MG63 (cell line): ENCODE measurements around the gene CCL7. TPM values are rescaled to one million over a fixed set of nuclear protein-coding genes. Genes with fewer than 3 reads are reported as not detected.

Source experiments
- DNase-seq: peaks from one replicate; pipeline ENCODE4 v3.0.0-alpha.2; 2020
- H3K27me3 ChIP-seq: fragments of 250-450 bp; sonication (Bioruptor Pico); 2 replicates; pipeline ENCODE4 v1.5.1; 2020; ENCODE audit warnings: mild to moderate bottlenecking, moderate library complexity
- H3K36me3 ChIP-seq: fragments of 250-450 bp; sonication (Bioruptor Pico); 2 replicates; pipeline ENCODE4 v1.5.1; 2020; ENCODE audit warnings: mild to moderate bottlenecking, moderate library complexity
- H3K4me3 ChIP-seq: fragments of 250-450 bp; sonication (Bioruptor Pico); 2 replicates; pipeline ENCODE4 v1.5.1; 2020; ENCODE audit warnings: mild to moderate bottlenecking, moderate library complexity
- H3K9me3 ChIP-seq: fragments of 250-450 bp; sonication (Bioruptor Pico); 2 replicates; pipeline ENCODE4 v1.5.1; 2020; ENCODE audit warnings: mild to moderate bottlenecking, moderate library complexity
- total RNA-seq: library from RNA; depleted of rRNA; stranded (reverse); fragments of >200 nt; shearing (Covaris generic); gene quantifications from 2 replicates; pipeline ENCODE4 v1.2.3, GENCODE V29; 2014; ENCODE audit warnings: low replicate concordance; rRNA removed

CCL7 gene
- total RNA-seq, 1 experiment from 2014 or later, result not detected

DNA sequence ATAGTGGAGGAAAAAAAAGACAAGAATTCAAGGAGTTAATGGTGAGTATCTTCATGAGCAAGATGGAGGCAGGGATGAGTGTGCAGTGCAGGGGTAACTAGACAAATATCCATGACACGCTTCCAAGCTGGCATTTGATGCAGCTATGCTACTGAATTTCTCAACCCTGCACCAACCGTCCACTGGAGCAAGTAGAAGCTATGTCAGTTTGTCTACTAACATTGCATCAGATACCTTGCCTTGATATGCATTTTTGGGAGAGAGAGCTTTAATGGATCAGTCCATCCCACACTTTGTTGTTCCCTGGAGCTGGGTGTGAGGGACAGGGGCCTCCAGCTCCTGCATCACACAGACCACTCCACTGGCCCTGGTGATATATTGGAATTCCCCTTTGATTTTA lies 32.0 kb downstream of the CCL7 start:
- no peak for DNase-seq
- Histone ChIP-seq H3K27me3 (no peaks in the 10 kb centered on the region), H3K36me3 (no peaks in the 10 kb centered on the region), H3K9me3 (no peaks in the 10 kb centered on the region), H3K4me3 (no peak overlapping the region)

DNA sequence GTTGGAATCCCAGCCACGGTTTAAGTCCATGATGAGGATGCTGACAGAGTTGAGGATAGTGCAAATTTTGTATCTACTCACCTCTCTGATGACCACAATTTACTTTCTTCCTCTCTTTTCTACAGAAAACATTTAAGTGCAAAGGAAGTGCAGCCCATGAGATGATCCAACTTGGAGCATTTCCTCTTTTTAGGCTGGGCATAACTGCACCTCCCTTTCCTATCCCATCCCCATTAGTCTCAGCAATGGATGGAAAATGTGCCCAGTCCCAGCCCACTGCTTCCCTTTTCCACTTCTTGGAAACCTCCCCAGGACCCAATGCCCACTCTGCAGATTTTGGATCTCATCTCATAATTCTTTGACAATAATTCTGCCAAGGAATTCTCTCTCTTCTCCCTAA lies 32.6 kb downstream of the CCL7 start:
- Histone ChIP-seq H3K27me3 (no peaks in the 10 kb centered on the region), H3K4me3 (no peak overlapping the region), H3K9me3 (no peaks in the 10 kb centered on the region), H3K36me3 (no peaks in the 10 kb centered on the region)
- DNase-seq, result no peak

DNA sequence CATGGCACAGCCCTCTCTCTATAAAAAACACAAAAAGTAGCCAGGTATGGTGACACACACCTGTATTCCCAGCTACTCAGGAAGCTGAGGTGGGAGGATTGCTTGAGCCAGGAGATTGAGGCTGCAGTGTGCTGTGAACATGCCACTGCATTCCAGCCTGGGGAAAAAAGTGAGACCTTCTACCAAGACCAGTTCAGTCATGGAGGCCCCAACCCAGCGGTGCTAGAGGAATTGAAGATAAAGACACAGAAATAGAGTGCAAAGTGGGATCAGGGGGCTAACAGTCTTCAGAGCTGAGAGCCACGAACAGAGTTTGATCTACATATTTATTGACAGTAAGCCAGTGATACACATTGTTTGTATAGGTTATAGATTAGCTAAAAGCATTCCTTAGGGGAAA lies 33.6 kb downstream of the CCL7 start:
- no peaks in the 10 kb centered on the region for H3K27me3 ChIP-seq
- no peak for DNase-seq
- H3K4me3 ChIP-seq, result no peak overlapping the region
- H3K9me3 ChIP-seq, result no peaks in the 10 kb centered on the region
- no peaks in the 10 kb centered on the region for H3K36me3 ChIP-seq

DNA sequence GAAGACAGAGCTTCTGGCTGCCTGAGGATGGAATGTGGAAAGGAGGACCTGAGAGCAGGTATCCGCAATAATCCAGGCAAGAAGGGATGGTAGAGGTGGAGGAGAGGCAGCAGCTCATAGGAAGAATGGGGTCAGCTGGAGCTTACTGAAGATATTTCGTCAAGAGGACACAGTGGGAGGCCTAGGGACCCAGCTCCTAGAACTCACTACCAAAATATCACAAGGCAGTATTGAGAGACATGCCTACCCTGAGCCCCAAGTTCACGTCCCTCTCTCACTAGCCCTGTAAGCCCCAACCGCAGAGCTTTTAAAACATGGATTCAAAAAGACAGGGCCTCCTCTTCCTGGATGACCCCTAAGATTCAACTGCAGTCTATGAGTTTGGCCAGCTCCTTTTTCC lies 35.0 kb downstream of the CCL7 start:
- no peaks in the 10 kb centered on the region for H3K27me3 ChIP-seq
- no peak for DNase-seq
- no peaks in the 10 kb centered on the region for H3K9me3 ChIP-seq
- no peaks in the 10 kb centered on the region for H3K36me3 ChIP-seq
- no peak overlapping the region for H3K4me3 ChIP-seq

DNA sequence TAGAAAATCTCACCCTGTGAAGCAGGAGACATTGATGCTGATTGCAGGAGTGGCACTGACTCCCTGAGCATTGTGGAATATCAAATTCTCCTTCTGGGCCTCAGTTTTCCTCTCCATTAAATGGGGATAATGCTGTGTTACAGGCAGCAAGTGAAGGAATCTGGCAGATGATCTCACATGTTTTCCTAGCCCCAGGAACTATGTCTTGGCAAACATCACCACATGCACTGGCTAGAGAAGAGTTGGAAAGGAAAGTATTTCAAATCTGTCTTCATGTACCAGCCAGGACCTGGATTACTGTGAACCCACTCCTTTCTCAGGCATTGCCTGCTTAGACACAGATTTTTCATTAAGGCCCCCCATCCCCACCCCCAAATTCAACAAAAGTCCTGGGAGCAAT lies 35.6 kb downstream of the CCL7 start:
- Histone ChIP-seq H3K36me3 (no peaks in the 10 kb centered on the region), H3K27me3 (no peaks in the 10 kb centered on the region), H3K4me3 (no peak overlapping the region), H3K9me3 (no peaks in the 10 kb centered on the region)
- no peak for DNase-seq

DNA sequence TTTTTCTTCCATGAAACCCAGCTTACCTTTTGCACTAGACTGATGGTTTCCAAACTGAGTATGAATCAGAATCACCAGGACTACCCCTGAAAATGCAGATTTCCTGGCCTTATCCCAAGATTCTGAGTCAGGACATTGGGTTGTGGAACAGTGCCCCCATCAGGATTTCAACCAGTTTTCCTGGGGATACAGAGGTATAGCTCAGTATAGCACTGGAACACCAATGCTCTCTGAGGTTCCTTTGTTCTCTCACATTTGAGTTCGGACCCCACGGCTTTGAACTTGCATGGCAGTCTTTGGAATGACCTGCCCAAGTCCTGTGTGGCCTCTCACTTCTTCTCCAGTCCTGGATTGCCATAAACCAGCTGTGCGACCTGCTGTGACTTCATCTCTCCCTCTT lies 36.4 kb downstream of the CCL7 start:
- DNase-seq, result peak; percentile 59
- Histone ChIP-seq H3K36me3 (no peaks in the 10 kb centered on the region), H3K9me3 (no peaks in the 10 kb centered on the region), H3K4me3 (no peak overlapping the region), H3K27me3 (no peaks in the 10 kb centered on the region)

DNA sequence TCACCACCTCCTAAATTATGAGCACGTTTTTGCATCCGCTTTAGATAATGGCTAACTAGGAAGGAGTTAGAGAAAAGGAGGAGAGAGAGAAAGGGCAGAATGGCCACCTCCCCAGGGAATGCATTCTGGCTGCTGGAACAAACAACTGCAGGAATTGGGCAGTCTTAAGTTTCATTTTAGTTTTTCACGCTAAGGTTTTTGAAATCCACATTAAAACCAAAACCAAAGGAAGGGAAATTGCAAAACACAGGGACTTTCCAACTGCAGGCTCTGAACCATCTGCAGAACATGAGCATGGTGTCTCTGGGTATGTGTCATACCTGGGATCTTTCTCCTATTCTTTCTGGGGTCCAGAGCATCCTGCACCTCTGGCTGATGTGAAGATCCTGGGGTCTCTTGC lies 37.1 kb downstream of the CCL7 start:
- no peak for DNase-seq
- Histone ChIP-seq H3K9me3 (no peaks in the 10 kb centered on the region), H3K36me3 (no peaks in the 10 kb centered on the region), H3K27me3 (no peaks in the 10 kb centered on the region), H3K4me3 (no peak overlapping the region)

DNA sequence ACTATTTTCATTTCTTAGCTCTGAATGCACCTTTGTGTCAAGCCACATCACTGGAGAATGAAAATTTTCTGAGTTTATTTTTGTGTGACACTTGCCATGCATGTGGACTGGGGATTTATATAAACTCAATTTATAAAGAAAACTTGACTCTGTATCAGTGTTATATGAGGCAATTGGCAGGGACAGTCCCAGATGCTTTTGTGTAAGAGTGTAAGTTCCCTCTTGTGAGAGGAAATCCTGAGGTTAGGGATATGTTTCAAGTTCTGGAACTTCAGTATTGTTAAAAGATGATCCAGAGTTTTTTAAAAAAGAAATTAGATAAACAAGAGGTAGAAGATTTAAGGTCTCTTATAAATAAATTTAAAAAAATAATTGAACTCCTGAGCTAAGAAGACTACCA lies 38.4 kb downstream of the CCL7 start:
- H3K36me3 ChIP-seq, result no peaks in the 10 kb centered on the region
- H3K27me3 ChIP-seq, result no peaks in the 10 kb centered on the region
- H3K4me3 ChIP-seq, result no peak overlapping the region
- no peak for DNase-seq
- no peaks in the 10 kb centered on the region for H3K9me3 ChIP-seq

DNA sequence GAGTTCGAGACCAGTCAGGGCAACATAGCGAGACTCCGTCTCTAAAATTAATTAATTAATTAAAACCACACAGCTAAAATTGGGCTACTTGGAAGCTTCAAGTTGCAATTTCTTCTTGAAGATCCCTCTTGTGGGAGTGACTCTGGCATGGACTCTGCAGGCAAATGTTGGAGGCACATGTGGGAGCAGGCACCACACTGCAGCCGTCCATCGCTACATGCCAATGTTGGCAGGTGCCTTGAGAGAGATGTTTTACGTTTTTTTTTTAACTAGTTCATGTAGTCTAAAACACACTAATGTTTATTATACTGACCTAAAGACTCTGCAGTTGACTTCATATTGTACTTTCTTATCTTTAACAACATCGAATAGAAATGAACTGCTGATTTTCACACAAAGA lies 41.3 kb downstream of the CCL7 start:
- H3K36me3 ChIP-seq, result no peaks in the 10 kb centered on the region

DNA sequence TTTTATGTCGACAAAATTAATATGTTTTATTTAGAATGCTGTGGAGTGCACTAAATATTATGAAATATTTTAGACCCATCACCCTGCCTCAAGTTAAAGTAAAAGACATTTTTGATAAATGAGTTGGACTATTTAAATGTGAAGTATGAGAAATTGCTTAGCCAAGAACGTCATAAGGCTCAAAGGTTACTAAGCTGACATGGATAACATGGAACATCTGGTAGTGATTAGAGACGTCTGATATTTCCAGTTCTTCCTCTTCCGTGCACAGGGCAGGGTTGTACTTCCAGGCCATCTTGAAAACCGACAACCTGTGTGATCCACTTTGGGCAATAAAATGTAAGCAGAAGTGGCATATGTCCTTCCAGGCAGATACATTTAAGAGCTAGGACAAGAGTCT lies 42.1 kb downstream of the CCL7 start:
- Histone ChIP-seq H3K9me3 (no peaks in the 10 kb centered on the region), H3K27me3 (0 out of 2 replicates have a peak, but pooled peaks cover 2% of the 10 kb centered on the region), H3K36me3 (no peaks in the 10 kb centered on the region), H3K4me3 (no peak overlapping the region)
- DNase-seq, result no peak

More for the DNA sequence above, 41.3 kb downstream of the CCL7 start:
- Histone ChIP-seq H3K4me3 (no peak overlapping the region), H3K27me3 (no peaks in the 10 kb centered on the region), H3K9me3 (no peaks in the 10 kb centered on the region)
- no peak for DNase-seq

DNA sequence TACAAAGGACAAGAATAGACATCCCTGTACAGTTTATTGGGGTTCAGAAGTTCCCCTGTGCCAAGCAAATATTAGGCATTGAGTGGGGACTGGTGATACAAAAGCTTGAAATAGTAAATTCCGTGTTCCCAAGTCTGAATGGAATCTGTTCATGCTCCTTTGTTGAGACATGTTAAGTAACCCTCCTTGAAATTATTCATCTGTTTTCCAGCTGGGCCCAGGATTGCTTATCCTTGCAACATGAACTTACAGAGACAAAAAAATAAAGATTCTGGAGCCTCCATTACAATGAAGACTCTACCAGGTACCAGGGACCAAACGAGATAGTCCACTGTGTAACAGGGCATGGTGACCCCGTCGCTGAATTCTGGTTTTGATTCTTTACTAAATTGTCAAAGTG lies 43.1 kb downstream of the CCL7 start:
- no peak for DNase-seq
- Histone ChIP-seq H3K27me3 (0 out of 2 replicates have a peak, but pooled peaks cover 2% of the 10 kb centered on the region), H3K4me3 (no peak overlapping the region)

DNA sequence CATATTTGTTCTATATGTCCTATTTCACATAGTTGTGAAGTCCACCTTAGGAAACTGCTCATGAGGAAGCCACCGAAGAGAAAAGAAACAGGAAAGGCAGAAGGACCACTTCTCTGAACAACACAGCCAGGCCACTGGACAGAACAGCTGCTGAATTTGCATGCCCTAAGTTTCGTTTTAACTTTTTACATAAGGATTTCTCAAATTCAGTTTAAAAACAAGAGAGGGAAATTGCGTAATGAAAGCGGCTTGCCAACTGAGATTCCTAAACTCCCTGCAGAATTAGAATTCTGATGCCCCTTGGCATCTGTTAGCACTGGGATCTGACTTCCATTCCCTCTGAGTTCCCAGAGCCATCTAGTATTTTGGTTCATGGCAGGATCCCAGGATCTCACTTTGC lies 44.3 kb downstream of the CCL7 start:
- peak; percentile 48 for DNase-seq
- Histone ChIP-seq H3K36me3 (no peaks in the 10 kb centered on the region), H3K4me3 (no peak overlapping the region), H3K9me3 (no peaks in the 10 kb centered on the region), H3K27me3 (0 out of 2 replicates have a peak, but pooled peaks cover 2% of the 10 kb centered on the region)

More for the DNA sequence above, 43.1 kb downstream of the CCL7 start:
- Histone ChIP-seq H3K9me3 (no peaks in the 10 kb centered on the region), H3K36me3 (no peaks in the 10 kb centered on the region)

DNA sequence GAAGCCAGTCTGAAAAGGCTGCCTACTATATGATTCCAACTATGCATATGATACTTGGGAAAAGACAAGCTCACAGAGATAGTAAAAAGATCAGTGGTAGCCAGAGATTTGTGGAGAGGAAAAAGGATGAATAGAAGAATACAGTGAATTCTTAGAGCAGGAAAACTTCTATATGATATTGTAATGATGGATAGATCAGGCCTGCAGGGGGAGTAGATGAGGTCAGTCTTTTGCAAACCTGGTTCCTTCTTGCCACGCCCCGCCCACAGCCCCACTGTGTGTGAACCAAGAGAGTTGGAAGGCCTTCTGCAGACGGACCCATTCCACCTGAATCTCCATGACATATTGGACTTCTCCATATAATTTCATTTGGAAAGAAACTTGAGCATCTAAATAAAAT lies 48.5 kb downstream of the CCL7 start:
- H3K36me3 ChIP-seq, result no peaks in the 10 kb centered on the region
- H3K27me3 ChIP-seq, result 0 out of 2 replicates have a peak, but pooled peaks cover 2% of the 10 kb centered on the region
- DNase-seq, result peak; percentile 37
- no peaks in the 10 kb centered on the region for H3K9me3 ChIP-seq
- H3K4me3 ChIP-seq, result no peak overlapping the region

DNA sequence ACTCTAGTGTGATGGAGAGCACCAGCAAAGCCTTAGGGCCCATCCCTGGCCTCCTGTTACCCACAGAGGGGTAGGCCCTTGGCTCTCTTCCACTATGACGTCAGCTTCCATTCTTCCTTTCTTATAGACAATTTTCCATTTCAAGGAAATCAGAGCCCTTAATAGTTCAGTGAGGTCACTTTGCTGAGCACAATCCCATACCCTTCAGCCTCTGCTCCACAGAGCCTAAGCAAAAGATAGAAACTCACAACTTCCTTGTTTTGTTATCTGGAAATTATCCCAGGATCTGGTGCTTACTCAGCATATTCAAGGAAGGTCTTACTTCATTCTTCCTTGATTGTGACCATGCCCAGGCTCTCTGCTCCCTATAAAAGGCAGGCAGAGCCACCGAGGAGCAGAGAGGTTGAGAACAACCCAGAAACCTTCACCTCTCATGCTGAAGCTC lies 49.0 kb downstream of the CCL7 start, which contains the start of gene CCL8:
Gene CCL8, plus strand, starts transcription at position 397 of the 445 bp plus-strand sequence. CDS start 67 bp downstream, outside the sequence.
- Histone ChIP-seq H3K27me3 (0 out of 2 replicates have a peak, but pooled peaks cover 2% of the 10 kb centered on the region), H3K36me3 (no peaks in the 10 kb centered on the region), H3K9me3 (0 out of 2 replicates have a peak, but pooled peaks cover 3% of the 10 kb centered on the region), H3K4me3 (no peak within 1 kb of the TSS)
- no peak for DNase-seq

Other genes with a start within 250 kb of the CCL7 start
- 12.3 and 33.0 TPM in 2 replicates for gene CCL2, start 14.9 kb upstream of the CCL7 start, total RNA-seq
- gene CCL11, start 15.5 kb downstream of the CCL7 start, total RNA-seq, result not detected in 2 replicates
- gene CCL8, start 49.2 kb downstream of the CCL7 start, total RNA-seq, result not detected in 2 replicates
- not detected in 2 replicates for gene CCL13, start 86.3 kb downstream of the CCL7 start, total RNA-seq
- not detected in 2 replicates for gene CCL1, start 93.0 kb downstream of the CCL7 start, total RNA-seq